RWPE1 (cell line): ENCODE results near the gene UBE2J2.

Experiments used
- CTCF ChIA-PET: fragments of 350-600 bp; sonication (Branson Sonifier 250); formaldehyde crosslinking; extraction: SDS; loops from one replicate; lab custom pipeline; 2021; lab: Yijun Ruan, JAX
- POLR2A ChIA-PET: fragments of 400-600 bp; formaldehyde crosslinking; extraction: SDS; loops from one replicate; lab custom pipeline; 2020; ENCODE audit warnings: antibody characterized with exemption; ENCODE audit not compliant: low non-redundant PET; lab: Yijun Ruan, JAX
- DNase-seq: peaks from one replicate; pipeline ENCODE4 v3.0.0; 2012; ENCODE audit warnings: low spot score
- H3K27ac ChIP-seq: fragments of 450-650 bp; 2 replicates; pipeline ENCODE4 v1.5.1; 2017
- CTCF ChIP-seq: fragments of 450-650 bp; conservative IDR thresholded peaks from 2 replicates; pipeline ENCODE4 v1.5.1; 2017; ENCODE audit warnings: low read depth, mild to moderate bottlenecking

The UBE2J2 gene

GRCh38 chr1:1292851-1293250, 19.2 kb upstream of the UBE2J2 start:
- no peak for TF ChIP-seq CTCF
- H3K27ac ChIP-seq = peak overlapping the region; percentile 65
- ChIA-PET CTCF (interaction anchor here (0.6 to 3.2 kb wide), 4 partner anchors 118 to 296 kb away, joined by 3 to 61 read pairs (median 7); no protein-coding TSS in a partner anchor), POLR2A (interaction anchor here (0.7 kb wide), 1 partner anchor 170 kb away, joined by 3 read pairs; no protein-coding TSS in a partner anchor)
- DNase-seq = no peak

- no peak for TF ChIP-seq CTCF
- POLR2A ChIA-PET = no interaction called here
- CTCF ChIA-PET = interaction anchor here (0.5 to 3.2 kb wide), 15 partner anchors 8 to 295 kb away, joined by 3 to 61 read pairs (median 5); no protein-coding TSS in a partner anchor
- no peak for DNase-seq
- H3K27ac ChIP-seq = peak overlapping the region; percentile 65
Observed at GRCh38 chr1:1292442-1292779, 18.8 kb upstream of the UBE2J2 start.

GRCh38 chr1:1291548-1292441, 18.1 kb upstream of the UBE2J2 start:
- H3K27ac ChIP-seq = peak overlapping the region; percentile 65
- peak; percentile 83 for TF ChIP-seq CTCF
- CTCF ChIA-PET = interaction anchor here (0.5 to 3.2 kb wide), 23 partner anchors 8 to 307 kb away, joined by 3 to 61 read pairs (median 4); no protein-coding TSS in a partner anchor
- DNase-seq = peak; percentile 67
- POLR2A ChIA-PET = no interaction called here

- H3K27ac ChIP-seq = peak overlapping the region; percentile 65
- ChIA-PET POLR2A (no interaction called here), CTCF (interaction anchor here (0.5 to 3.2 kb wide), 17 partner anchors 9 to 306 kb away, joined by 3 to 61 read pairs (median 4); no protein-coding TSS in a partner anchor)
- TF ChIP-seq CTCF = no peak
- DNase-seq = no peak
Observed at GRCh38 chr1:1291023-1291528, 17.4 kb upstream of the UBE2J2 start.

- no peak overlapping the region for H3K27ac ChIP-seq
- no peak for DNase-seq
- ChIA-PET POLR2A (no interaction called here), CTCF (interaction anchor here (0.6 to 3.2 kb wide), 7 partner anchors 9 to 187 kb away, joined by 3 to 61 read pairs (median 7); no protein-coding TSS in a partner anchor)
- 0 out of 2 replicates have a peak, but pooled peaks have one; percentile 17 for TF ChIP-seq CTCF
Observed at GRCh38 chr1:1290238-1290731, 16.6 kb upstream of the UBE2J2 start.
